ENCODE data around the gene HLCS.

The HLCS gene

GRCh38 chr21:36918291-36918690 is 48.2 kb downstream of the HLCS start:
- no peak for FAIRE-seq
- no peak for TF ChIP-seq POLR2A (IDR thresholded peaks at IDR 0.05; ENCODE audit: low read depth, low read length)
- DNase-seq (ENCODE audit: insufficient read length, low spot score), result no peak

- TF ChIP-seq POLR2A (IDR thresholded peaks at IDR 0.05; ENCODE audit: low read depth, low read length), result no peak
- FAIRE-seq (no peak), DNase-seq (ENCODE audit: insufficient read length, low spot score) (no peak)
These were observed 48.9 kb downstream of the HLCS start for GRCh38 chr21:36917471-36918158.

- TF ChIP-seq POLR2A (IDR thresholded peaks at IDR 0.05; ENCODE audit: low read depth, low read length), result no peak
- FAIRE-seq, result no peak
- no peak for DNase-seq (ENCODE audit: insufficient read length, low spot score)
These were observed 49.8 kb downstream of the HLCS start for GRCh38 chr21:36916718-36917117.

GRCh38 chr21:36915696-36916245 is 50.7 kb downstream of the HLCS start:
- DNase-seq (ENCODE audit: insufficient read length, low spot score) (no peak), FAIRE-seq (no peak)
- TF ChIP-seq POLR2A (IDR thresholded peaks at IDR 0.05; ENCODE audit: low read depth, low read length), result no peak

- DNase-seq (ENCODE audit: insufficient read length, low spot score), result no peak
- no peak for TF ChIP-seq POLR2A (IDR thresholded peaks at IDR 0.05; ENCODE audit: low read depth, low read length)
- FAIRE-seq, result no peak
These were observed 51.3 kb downstream of the HLCS start for GRCh38 chr21:36915014-36915695.

- no peak for TF ChIP-seq POLR2A (IDR thresholded peaks at IDR 0.05; ENCODE audit: low read depth, low read length)
- DNase-seq (ENCODE audit: insufficient read length, low spot score) (no peak), FAIRE-seq (no peak)
These were observed 52.0 kb downstream of the HLCS start for GRCh38 chr21:36914244-36915013.

GRCh38 chr21:36913247-36914169 is 53.0 kb downstream of the HLCS start:
- no peak for FAIRE-seq
- TF ChIP-seq POLR2A (IDR thresholded peaks at IDR 0.05; ENCODE audit: low read depth, low read length), result no peak
- no peak for DNase-seq (ENCODE audit: insufficient read length, low spot score)

- FAIRE-seq, result no peak
- TF ChIP-seq POLR2A (IDR thresholded peaks at IDR 0.05; ENCODE audit: low read depth, low read length), result no peak
- no peak for DNase-seq (ENCODE audit: insufficient read length, low spot score)
These were observed 55.7 kb downstream of the HLCS start for GRCh38 chr21:36910581-36911307.

- DNase-seq (ENCODE audit: insufficient read length, low spot score) (peak; percentile 82), FAIRE-seq (peak; percentile 91)
- TF ChIP-seq POLR2A (IDR thresholded peaks at IDR 0.05; ENCODE audit: low read depth, low read length), result no peak
These were observed 56.4 kb downstream of the HLCS start for GRCh38 chr21:36909901-36910561.

GRCh38 chr21:36909423-36909822 is 57.0 kb downstream of the HLCS start:
- FAIRE-seq (no peak), DNase-seq (ENCODE audit: insufficient read length, low spot score) (no peak)
- TF ChIP-seq POLR2A (IDR thresholded peaks at IDR 0.05; ENCODE audit: low read depth, low read length), result no peak

GRCh38 chr21:36908260-36908908 is 58.1 kb downstream of the HLCS start:
- no peak for FAIRE-seq
- no peak for TF ChIP-seq POLR2A (IDR thresholded peaks at IDR 0.05; ENCODE audit: low read depth, low read length)
- no peak for DNase-seq (ENCODE audit: insufficient read length, low spot score)

All from H54 (cell line).